B cell (primary cell): ENCODE measurements around the gene MMP12. TPM values are rescaled to one million over a fixed set of nuclear protein-coding genes. Genes with fewer than 3 reads are reported as not detected.

ENCODE experiments used
- ATAC-seq: fragments of 200-7000 bp; cut with Tn5 transposase; one replicate; pipeline ENCODE4 v1.10.0; 2021; ENCODE audit warnings: low read depth, mild to moderate bottlenecking, moderate number of reproducible peaks, moderate library complexity
- CTCF ChIA-PET: fragments of 350-600 bp; sonication (Branson Sonifier 250); formaldehyde crosslinking; loops from one replicate; lab custom pipeline; 2021; ENCODE audit warnings: antibody characterized with exemption, inconsistent platforms; lab: Charles Lee
- POLR2A ChIA-PET: fragments of 350-600 bp; sonication (Branson Sonifier 250); formaldehyde crosslinking; loops from one replicate; lab custom pipeline; 2021; ENCODE audit warnings: antibody characterized with exemption; lab: Charles Lee
- DNase-seq: peaks from one replicate; pipeline ENCODE4 v3.0.0; 2013
- H2AFZ ChIP-seq: 2 replicates; pipeline ENCODE4 v1.6.1; 2012; ENCODE audit warnings: mild to moderate bottlenecking, low read depth, low read length; ENCODE audit not compliant: insufficient read depth, poor library complexity, severe bottlenecking
- H3K27ac ChIP-seq, 2 donors: 1 replicate in 1 of 2; 2 replicates in 1 of 2; pipeline ENCODE4 v1.5.1; 2012 to 2013; ENCODE audit warnings: low read length in 2 of 2, mild to moderate bottlenecking in 2 of 2, moderate library complexity in 1 of 2
- H3K27me3 ChIP-seq, 4 experiments: fragments of 200-600 bp in 1 of 4; sonication (generic) in 1 of 4; replicated peaks in 1 of 4; 1 replicate in 2 of 4; 2 replicates in 2 of 4; pipeline versions ENCODE4 v1.6.1 to v1.7.0; 2013 to 2016; ENCODE audit warnings: low read length in 3 of 4, mild to moderate bottlenecking in 2 of 4, mixed read lengths in 1 of 4, moderate library complexity in 1 of 4; ENCODE audit not compliant: insufficient read depth in 4 of 4, control insufficient read depth in 3 of 4; ENCODE audit errors: control extremely low read depth in 1 of 4
- H3K36me3 ChIP-seq, 2 experiments: replicated peaks in 1 of 2; 1 replicate in 1 of 2; 2 replicates in 1 of 2; pipeline versions ENCODE4 v1.6.1 to v1.7.1; 2013; ENCODE audit warnings: low read length in 1 of 2; ENCODE audit not compliant: insufficient read depth in 2 of 2, control insufficient read depth in 1 of 2; ENCODE audit errors: control extremely low read depth in 1 of 2, extremely low read depth in 1 of 2
- H3K4me1 ChIP-seq, 2 donors: fragments of 200-600 bp in 1 of 2; sonication (generic) in 1 of 2; 1 replicate in 1 of 2; 2 replicates in 1 of 2; pipeline versions ENCODE4 v1.5.1 to v1.6.1; 2013 to 2017; ENCODE audit warnings: low read length in 2 of 2; ENCODE audit not compliant: control insufficient read depth in 2 of 2, insufficient read depth in 2 of 2
- H3K4me2 ChIP-seq: replicated peaks from 2 replicates; pipeline ENCODE3; 2012; ENCODE audit warnings: mild to moderate bottlenecking, low read depth, low read length; ENCODE audit not compliant: poor library complexity, severe bottlenecking
- H3K4me3 ChIP-seq, 5 experiments: fragments of 200-600 bp in 1 of 5; sonication (generic) in 1 of 5; 1 replicate in 3 of 5; 2 replicates in 2 of 5; pipeline versions ENCODE4 v1.5.1 to v1.7.0; 2011 to 2016; ENCODE audit warnings: low read length in 4 of 5, mild to moderate bottlenecking in 4 of 5, low read depth in 2 of 5, control low read depth in 1 of 5, moderate library complexity in 1 of 5; ENCODE audit not compliant: insufficient read depth in 1 of 5; ENCODE audit errors: control extremely low read depth in 1 of 5, extremely low read depth in 1 of 5
- H3K79me2 ChIP-seq: fragments of 200-600 bp; sonication (generic); one replicate; pipeline ENCODE4 v1.6.0; 2016; ENCODE audit warnings: low read length; ENCODE audit not compliant: control insufficient read depth, insufficient read depth
- H3K9ac ChIP-seq: fragments of 200-600 bp; sonication (generic); 2 replicates; pipeline ENCODE4 v1.6.1; 2017; ENCODE audit warnings: mild to moderate bottlenecking, low read length, moderate library complexity
- H3K9me3 ChIP-seq, 3 donors: one replicate each; pipeline versions ENCODE4 v1.6.1 to v1.7.1; 2013; ENCODE audit warnings: low read length in 2 of 3; ENCODE audit not compliant: control insufficient read depth in 2 of 3, insufficient read depth in 1 of 3; ENCODE audit errors: control extremely low read depth in 1 of 3
- H4K20me1 ChIP-seq: 2 replicates; pipeline ENCODE4 v1.6.0; 2012; ENCODE audit warnings: mild to moderate bottlenecking, low read length; ENCODE audit not compliant: insufficient read depth, control insufficient read depth, poor library complexity, severe bottlenecking
- H3K27ac Mint-ChIP-seq: one replicate; pipeline ENCODE4 v1.8.0; 2021; ENCODE audit warnings: mixed read lengths
- H3K27me3 Mint-ChIP-seq: one replicate; pipeline ENCODE4 v1.8.0; 2021; ENCODE audit warnings: mixed read lengths
- H3K4me1 Mint-ChIP-seq: one replicate; pipeline ENCODE4 v1.8.0; 2021; ENCODE audit warnings: mixed read lengths
- H3K4me3 Mint-ChIP-seq: one replicate; pipeline ENCODE4 v1.8.0; 2021; ENCODE audit warnings: mixed read lengths
- H3K9me3 Mint-ChIP-seq: one replicate; pipeline ENCODE4 v1.8.0; 2022; ENCODE audit warnings: mixed read lengths; ENCODE audit not compliant: insufficient read depth
- CTCF ChIP-seq: fragments of 200-600 bp; IDR thresholded peaks from one replicate; pipeline ENCODE4 v1.8.0; 2022; ENCODE audit warnings: antibody characterized with exemption, mild to moderate bottlenecking
- EZH2 ChIP-seq: IDR thresholded peaks from 2 replicates; pipeline ENCODE4 v1.6.1; 2012; ENCODE audit warnings: borderline replicate concordance, low read depth, mild to moderate bottlenecking, moderate library complexity, low read length; ENCODE audit not compliant: insufficient read depth, poor library complexity, severe bottlenecking
- WGBS: methylation state at CpG from one replicate; pipeline ENCODE4 v1.1.5; 2013; ENCODE audit warnings: missing lambda C conversion rate; ENCODE audit not compliant: insufficient coverage; 5-methylcytosine and 5-hydroxymethylcytosine counted together
- intact Hi-C: fragments of 100-400 bp; cut with micrococcal nuclease; formaldehyde crosslinking; loops from one replicate; pipeline ENCODE4 v1.10.0; 2022
- polyA plus RNA-seq: library from polyadenylated mRNA; depleted of rRNA; stranded (reverse); fragments of >200 nt; gene quantifications from 2 replicates; pipeline ENCODE4 v1.2.3, GENCODE V29; 2012
- total RNA-seq, 2 donors: library from RNA; stranded (reverse); fragments of 120-200 nt in 1 of 2; gene quantifications; 1 replicate in 1 of 2; 2 replicates in 1 of 2; pipeline versions ENCODE4 v1.2.3 to v1.2.4, GENCODE V29; 2013 to 2022

The MMP12 gene
- total and polyA plus RNA-seq, 2 donors (not counting 1 experiment from before 2014, with no cell fraction given): not detected

- no peaks in the 10 kb centered on the region for H3K36me3 ChIP-seq
- H3K79me2 ChIP-seq: no peaks in the 10 kb centered on the region
- peaks cover 0 to 9% (median 1%) of the 10 kb centered on the region in 4 experiments for H3K27me3 ChIP-seq
- no peak overlapping the region for H3K27ac ChIP-seq
- H3K4me3 ChIP-seq: no peak overlapping the region
- ChIA-PET CTCF (interaction anchor here (0.9 to 1.6 kb wide), 4 partner anchors 24 to 28 kb away, joined by 4 to 10 read pairs (median 5); no protein-coding TSS in a partner anchor), POLR2A (no interaction called here)
- TF ChIP-seq CTCF: peak; percentile 40
- no peak for TF ChIP-seq EZH2
- H3K4me3 Mint-ChIP-seq: no peak overlapping the region
- WGBS: 57% methylated on average over 1 of the region's 3 CpGs
- H4K20me1 ChIP-seq: no peaks in the 10 kb centered on the region
- no peak overlapping the region for H3K27ac Mint-ChIP-seq
- no peaks in the 10 kb centered on the region for H3K9me3 ChIP-seq
- DNase-seq (peak; percentile 18), ATAC-seq (no peak)
- no peak overlapping the region for H3K9ac ChIP-seq
- no peaks in the 10 kb centered on the region for H3K4me1 ChIP-seq
- H3K27me3 Mint-ChIP-seq: peaks cover 10% of the 10 kb centered on the region
- no peak overlapping the region for H3K4me2 ChIP-seq
- intact Hi-C loops: loop anchor here (2.0 kb wide), 1 partner anchor 26 kb away; no protein-coding TSS in a partner anchor
- no peaks in the 10 kb centered on the region for H3K9me3 Mint-ChIP-seq
- no peak overlapping the region for H2AFZ ChIP-seq
- H3K4me1 Mint-ChIP-seq: no peaks in the 10 kb centered on the region
These were observed 39.7 kb upstream of the MMP12 start for GRCh38 chr11:102914238-102915043.

GRCh38 chr11:102912482-102912830 is 37.7 kb upstream of the MMP12 start:
- H3K27ac Mint-ChIP-seq: no peak overlapping the region
- Histone ChIP-seq H2AFZ (no peak overlapping the region), H3K36me3 (no peaks in the 10 kb centered on the region), H3K27me3 (peaks cover 0 to 9% (median 0%) of the 10 kb centered on the region in 4 experiments), H3K9me3 (no peaks in the 10 kb centered on the region), H3K4me2 (no peak overlapping the region), H3K27ac (no peak overlapping the region), H3K4me1 (no peaks in the 10 kb centered on the region), H4K20me1 (no peaks in the 10 kb centered on the region), H3K9ac (no peak overlapping the region), H3K79me2 (no peaks in the 10 kb centered on the region), H3K4me3 (no peak overlapping the region)
- no peaks in the 10 kb centered on the region for H3K4me1 Mint-ChIP-seq
- DNase-seq: no peak
- TF ChIP-seq EZH2 (no peak), CTCF (no peak)
- no peaks in the 10 kb centered on the region for H3K9me3 Mint-ChIP-seq
- no CpG with 5 or more reads among the region's 2 CpGs for WGBS
- peaks cover 15% of the 10 kb centered on the region for H3K27me3 Mint-ChIP-seq
- POLR2A ChIA-PET: no interaction called here
- intact Hi-C loops: no loop called here
- no peak for ATAC-seq
- CTCF ChIA-PET: no interaction called here
- H3K4me3 Mint-ChIP-seq: no peak overlapping the region
